Kidney epithelial cell (primary cell): ENCODE measurements around the gene TMEM59. TPM values are rescaled to one million over a fixed set of nuclear protein-coding genes. Genes with fewer than 3 reads are reported as not detected.

ENCODE experiments used
- DNase-seq: peaks from one replicate; pipeline ENCODE4 v3.0.0-alpha.2; 2010; ENCODE audit warnings: low read depth
- H3K27me3 ChIP-seq: 2 replicates; pipeline ENCODE4 v1.6.0; 2011; ENCODE audit warnings: low read length; ENCODE audit not compliant: control insufficient read depth, insufficient read depth
- H3K36me3 ChIP-seq: 2 replicates; pipeline ENCODE4 v1.5.1; 2011; ENCODE audit warnings: low read length; ENCODE audit not compliant: control insufficient read depth, insufficient read depth
- H3K4me3 ChIP-seq: 2 replicates; pipeline ENCODE4 v1.5.1; 2011; ENCODE audit warnings: low read depth, mild to moderate bottlenecking, control low read depth, low read length
- CTCF ChIP-seq: IDR thresholded peaks from 2 replicates; pipeline ENCODE4 v1.5.1; 2011; ENCODE audit warnings: mild to moderate bottlenecking, moderate library complexity, low read length, control low read depth, inconsistent platforms; ENCODE audit not compliant: insufficient read depth, poor library complexity, severe bottlenecking
- total RNA-seq: library from RNA; depleted of rRNA; stranded (reverse); fragments of >200 nt; gene quantifications from 2 replicates; pipeline ENCODE4 v1.2.3, GENCODE V29; 2015

The TMEM59 gene
- total RNA-seq, 1 donor from 2014 or later = 138 TPM

DNA sequence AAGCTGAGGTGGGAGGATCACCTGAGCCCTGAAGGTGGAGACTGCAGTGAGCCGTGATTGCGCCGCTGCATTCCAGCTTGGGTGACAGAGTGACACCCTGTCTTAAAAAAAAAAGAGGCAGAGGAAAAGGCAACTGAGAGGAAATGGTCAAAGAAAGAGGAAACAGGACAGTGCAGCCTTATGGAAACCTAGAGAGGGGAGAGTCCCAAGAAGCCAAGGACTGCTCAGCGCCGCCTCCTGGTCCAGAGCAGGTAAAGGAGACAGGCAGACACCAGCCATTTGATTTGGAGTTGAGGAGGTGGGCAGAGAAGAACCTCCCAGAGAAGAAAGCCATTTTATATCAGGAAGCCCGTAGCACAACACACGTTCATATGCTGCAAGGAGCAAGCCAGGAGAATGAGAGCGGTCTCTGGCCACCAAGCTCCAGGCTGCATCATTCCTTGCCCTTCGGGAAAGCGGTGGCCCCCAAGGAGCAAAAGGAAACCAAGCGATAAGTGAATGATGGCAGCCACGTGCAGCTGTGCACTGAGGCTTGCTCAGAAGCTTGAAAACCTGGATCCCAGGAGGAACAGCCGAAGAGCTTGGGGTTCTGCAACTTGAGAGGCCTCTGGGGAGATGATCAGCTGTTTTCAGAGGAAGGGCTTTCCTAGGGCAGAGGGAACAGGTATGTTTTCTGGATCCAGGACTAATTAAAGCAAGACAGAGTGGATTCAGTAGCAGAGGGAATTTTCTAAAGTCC, 73.1 kb downstream of the TMEM59 start:
- no peaks in the 10 kb centered on the region for H3K36me3 ChIP-seq
- no peak for TF ChIP-seq CTCF
- H3K27me3 ChIP-seq = no peaks in the 10 kb centered on the region
- H3K4me3 ChIP-seq = no peak overlapping the region
- no peak for DNase-seq

Other genes with a start within 250 kb of the TMEM59 start
- 22.8 and 24.6 TPM in 2 replicates for gene NDC1, start 214.9 kb downstream of the TMEM59 start, total RNA-seq
- gene YIPF1, start 163.4 kb downstream of the TMEM59 start, total RNA-seq = 40.5 and 42.7 TPM in 2 replicates
- not detected in 2 replicates for gene DIO1, start 159.0 kb downstream of the TMEM59 start, total RNA-seq
- 9.5 and 11.5 TPM in 2 replicates for gene IFT25, start 107.5 kb downstream of the TMEM59 start, total RNA-seq
- gene LRRC42, start 106.9 kb downstream of the TMEM59 start, total RNA-seq = 40.7 and 45.7 TPM in 2 replicates
- not detected in 2 replicates for gene LDLRAD1, start 35.0 kb downstream of the TMEM59 start, total RNA-seq
- gene TCEANC2, start 404 bp upstream of the TMEM59 start, total RNA-seq = 2.5 and 3.6 TPM in 2 replicates
- not detected in 2 replicates for gene CDCP2, start 99.8 kb upstream of the TMEM59 start, total RNA-seq
- 6.5 and 6.6 TPM in 2 replicates for gene CYB5RL, start 146.8 kb upstream of the TMEM59 start, total RNA-seq
- 124 and 139 TPM in 2 replicates for gene MRPL37, start 147.0 kb upstream of the TMEM59 start, total RNA-seq